Measurements from ENCODE around the gene WDR49.

WDR49 gene

DNA sequence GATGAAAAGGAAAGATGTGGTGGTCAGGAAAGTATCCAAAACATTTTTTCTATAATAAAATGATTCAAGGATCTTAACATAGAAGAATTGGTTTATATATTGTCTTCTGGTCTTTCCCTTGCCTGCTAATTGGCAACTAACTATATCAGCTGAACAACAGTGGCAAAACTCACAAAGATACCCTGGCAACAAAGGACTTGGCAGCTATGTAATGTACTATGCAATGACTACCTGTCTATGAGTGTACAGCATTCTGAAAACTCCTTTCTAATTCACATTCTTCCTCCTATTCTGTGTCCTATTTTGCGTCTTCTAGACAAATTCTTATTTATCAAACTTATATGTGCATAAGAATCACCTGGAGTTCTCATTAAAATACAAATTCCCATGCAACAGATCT, 164.2 kb downstream of the WDR49 start:
- DNase-seq (ENCODE audit: low read depth in 2 of 2), result no peak

- no peak for DNase-seq (ENCODE audit: low read depth in 2 of 2)
Measured at GRCh38 chr3:167487556-167487955, 166.2 kb downstream of the WDR49 start.

- no peak for DNase-seq (ENCODE audit: low read depth in 2 of 2)
Measured at GRCh38 chr3:167484551-167484950, 169.2 kb downstream of the WDR49 start.

- no peak for DNase-seq (ENCODE audit: low read depth in 2 of 2)
Measured at GRCh38 chr3:167483708-167484475, 169.8 kb downstream of the WDR49 start.

- no peak for DNase-seq (ENCODE audit: low read depth in 2 of 2)
Measured at GRCh38 chr3:167481164-167481563, 172.6 kb downstream of the WDR49 start.

DNA sequence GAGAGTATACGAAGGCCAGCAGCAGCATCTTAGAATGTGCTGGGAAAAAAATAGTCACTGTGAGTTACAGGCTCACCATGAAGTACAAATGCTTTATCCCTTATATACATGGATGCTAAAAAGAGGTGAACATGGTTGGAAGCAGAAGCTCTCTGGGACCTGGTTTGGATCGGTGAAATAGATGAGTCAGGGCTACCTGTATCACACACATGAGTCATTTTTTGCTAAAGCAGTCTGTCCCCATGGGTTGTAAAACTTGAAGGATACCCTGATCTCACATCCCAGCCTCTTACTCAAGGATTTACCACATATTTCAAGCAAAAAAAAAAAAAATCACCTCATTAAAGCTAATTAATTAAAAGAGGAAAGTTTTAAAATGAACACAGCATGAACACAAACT, 173.0 kb downstream of the WDR49 start:
- no peak for DNase-seq (ENCODE audit: low read depth in 2 of 2)

DNA sequence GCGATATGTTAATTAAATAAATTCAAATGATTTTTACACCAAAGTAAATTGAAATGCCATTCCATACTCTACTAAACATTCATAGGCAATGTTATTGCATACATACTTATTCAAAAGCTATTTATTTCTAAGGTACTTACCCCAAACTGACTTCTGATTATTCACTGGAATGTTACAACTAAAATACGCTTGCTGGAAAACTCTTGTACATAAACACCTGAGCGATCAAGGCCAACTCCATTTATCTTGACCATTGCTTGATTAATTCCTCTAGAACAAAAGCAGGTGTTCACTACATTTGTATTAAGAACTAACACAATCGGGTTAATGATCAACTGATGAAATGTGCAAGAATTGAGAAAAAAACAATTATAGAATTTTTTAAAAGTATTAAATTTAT, 179.9 kb downstream of the WDR49 start, which contains the start of gene SERPINI2:
TSS of gene SERPINI2 (minus strand) at position 180 of the 400 bp plus-strand sequence. CDS start 2,208 bp downstream, outside the sequence.
- DNase-seq (ENCODE audit: low read depth in 2 of 2), result no peak

- DNase-seq (ENCODE audit: low read depth in 2 of 2), result no peak
Measured at GRCh38 chr3:167469381-167469780, 184.4 kb downstream of the WDR49 start.

- DNase-seq (ENCODE audit: low read depth in 2 of 2), result no peak
Measured at GRCh38 chr3:167467848-167468611, 185.7 kb downstream of the WDR49 start.

GRCh38 chr3:167466966-167467365, 186.8 kb downstream of the WDR49 start:
- no peak for DNase-seq (ENCODE audit: low read depth in 2 of 2)

- DNase-seq (ENCODE audit: low read depth in 2 of 2), result no peak
Measured at GRCh38 chr3:167456157-167456799, 197.5 kb downstream of the WDR49 start.

DNA sequence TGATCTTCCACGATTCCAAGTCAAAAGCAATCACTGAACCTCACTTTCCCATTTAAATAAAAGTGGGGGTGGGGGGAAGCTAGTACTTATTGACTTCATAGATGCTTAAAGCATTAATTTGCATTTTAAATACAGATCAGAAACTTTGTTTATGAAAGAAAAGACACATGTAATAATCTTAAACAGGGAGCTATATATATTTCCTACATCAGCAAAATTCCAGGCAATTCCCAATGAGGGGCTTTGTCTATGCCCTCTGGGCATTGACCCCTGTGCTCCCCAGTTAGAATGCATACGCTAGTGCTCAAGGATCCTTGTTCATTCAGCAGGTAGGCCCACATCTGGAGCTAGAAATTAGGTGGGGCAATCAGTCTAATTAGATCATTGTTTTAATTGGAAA, 199.9 kb downstream of the WDR49 start:
- no peak for DNase-seq (ENCODE audit: low read depth in 2 of 2)

- no peak for DNase-seq (ENCODE audit: low read depth in 2 of 2)
Measured at GRCh38 chr3:167451282-167451681, 202.5 kb downstream of the WDR49 start.

DNA sequence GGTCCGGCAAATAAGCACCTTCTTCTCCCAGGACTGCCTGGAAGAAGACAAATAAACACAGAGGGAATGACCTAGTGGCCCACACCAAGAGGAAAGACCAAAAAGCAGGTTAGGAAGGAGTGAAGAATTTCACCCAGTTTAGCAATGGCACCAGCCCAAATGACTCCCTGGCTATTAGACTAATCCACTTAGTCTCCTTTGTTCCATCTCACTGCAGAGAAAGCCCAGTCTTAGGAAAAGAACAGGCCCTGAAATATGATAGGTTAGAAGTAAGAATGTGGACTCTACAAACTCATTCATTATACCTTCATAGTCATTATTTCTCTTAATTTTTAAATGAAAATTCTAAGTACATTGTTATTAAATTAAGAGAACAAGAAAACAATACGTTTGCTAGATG, 203.1 kb downstream of the WDR49 start:
- DNase-seq (ENCODE audit: low read depth in 2 of 2), result no peak

- DNase-seq (ENCODE audit: low read depth in 2 of 2), result no peak
Measured at GRCh38 chr3:167450195-167450594, 203.5 kb downstream of the WDR49 start.

DNA sequence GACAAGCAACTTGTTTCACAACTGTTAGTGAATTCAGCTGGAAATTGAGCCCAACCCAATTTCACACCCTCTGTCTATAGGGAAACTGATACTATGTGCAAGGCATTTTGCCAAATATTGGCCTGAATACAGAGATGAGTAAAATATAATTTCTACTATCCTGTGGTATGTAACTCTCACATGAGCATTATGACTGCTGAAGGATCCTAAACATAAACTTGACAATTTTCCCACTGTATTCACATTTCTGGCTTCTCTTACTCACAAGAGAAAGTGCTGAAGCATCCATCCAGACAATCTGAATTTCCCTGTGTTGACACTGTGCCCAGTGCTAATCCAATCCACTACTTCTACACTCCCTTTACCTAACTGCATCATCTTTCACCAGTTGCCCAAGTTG, 208.3 kb downstream of the WDR49 start:
- no peak for DNase-seq (ENCODE audit: low read depth in 2 of 2)

DNA sequence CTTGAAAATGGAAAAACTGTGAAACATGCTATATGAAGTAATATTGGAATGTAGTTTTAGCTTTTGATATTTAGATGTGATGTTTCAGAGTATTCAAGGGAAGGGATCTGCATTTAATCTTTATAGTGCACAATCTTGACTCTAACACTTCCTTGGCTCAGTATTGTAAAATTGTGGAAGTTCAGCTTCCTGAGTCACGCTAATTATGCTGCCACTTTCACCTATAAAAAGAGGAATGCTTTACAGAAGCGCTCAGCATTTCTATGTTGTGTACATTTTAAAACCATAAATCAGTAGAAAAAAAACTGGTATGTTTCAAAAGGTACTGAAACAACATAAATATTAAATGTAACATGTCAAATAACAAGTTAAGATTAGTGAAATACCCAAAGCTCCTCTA, 212.5 kb downstream of the WDR49 start:
- DNase-seq (ENCODE audit: low read depth in 2 of 2), result no peak

DNA sequence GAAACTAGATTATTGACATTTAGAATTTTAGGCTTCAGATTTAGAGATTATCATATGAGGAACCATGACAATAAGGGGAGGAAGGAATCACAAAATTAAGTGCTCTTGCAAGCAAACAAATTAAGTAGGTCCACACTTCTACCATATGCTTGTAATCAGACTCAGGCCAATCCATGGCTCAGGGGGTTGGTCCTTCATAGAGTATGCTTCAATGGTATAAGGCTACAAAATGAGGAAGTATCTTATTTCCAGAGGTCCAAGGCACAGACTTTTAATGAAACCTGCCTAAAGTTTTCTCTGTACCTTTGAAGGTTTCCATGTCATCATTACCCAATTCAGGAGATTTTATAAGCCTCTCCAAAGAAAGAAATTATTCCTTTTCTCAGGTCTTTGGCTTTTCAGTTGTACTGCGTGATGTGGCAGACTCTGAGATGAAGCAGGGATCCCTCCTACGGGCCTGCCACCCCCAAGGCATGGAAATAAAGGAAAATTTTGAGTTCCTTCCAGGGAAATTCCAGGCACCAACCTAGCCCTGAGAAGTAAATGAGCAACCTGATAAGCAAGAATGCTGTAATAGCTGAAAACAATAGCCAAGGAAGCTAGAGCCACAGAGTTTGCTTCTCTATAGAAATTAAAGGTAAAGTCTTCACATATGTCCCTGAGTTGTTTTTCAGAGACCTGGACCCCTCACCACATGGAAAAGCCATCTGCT, 216.2 kb downstream of the WDR49 start:
- no peak for DNase-seq (ENCODE audit: low read depth in 2 of 2)
